ENCODE data around the gene HSD11B1. TPM values are rescaled to one million over a fixed set of nuclear protein-coding genes. Genes with fewer than 3 reads are reported as not detected.

The HSD11B1 gene
- total RNA-seq, 4 donors from 2014 or later = 1.5 to 5.9 (median 4.0) TPM; not detected in 1

DNA sequence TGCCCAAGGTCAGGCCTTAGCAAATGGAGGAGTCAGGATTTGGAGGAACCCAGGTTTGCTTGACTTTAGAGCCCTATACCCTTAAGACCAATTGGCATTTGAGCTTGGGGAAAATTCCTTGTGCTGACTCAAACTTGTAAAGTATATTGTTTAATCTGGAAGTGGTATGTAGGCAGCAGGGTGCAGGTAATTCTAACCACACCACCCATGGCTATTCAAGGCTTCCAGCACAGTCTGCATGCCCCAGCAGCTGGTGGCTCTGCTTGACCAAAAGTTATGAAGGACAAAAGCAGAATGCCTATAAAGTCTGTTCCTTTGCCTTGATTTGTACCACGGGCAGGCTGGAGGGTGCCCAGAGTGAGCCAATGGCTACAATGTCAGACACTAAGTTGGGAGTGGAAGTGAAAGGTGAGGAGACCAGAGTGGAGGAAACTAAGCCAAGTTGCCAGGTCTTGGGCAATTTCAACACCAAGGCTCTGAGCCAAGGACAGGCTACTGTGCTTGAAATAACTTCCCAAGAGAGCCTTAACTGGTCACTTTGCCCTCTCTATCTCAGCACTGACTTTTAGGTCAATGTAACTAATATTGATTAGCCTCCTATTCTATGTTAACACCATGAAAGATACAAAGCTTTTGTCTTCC lies 34.1 kb upstream of the HSD11B1 start:
- intact Hi-C loops (cut with DNase I) = no loop called here
- H3K27ac ChIP-seq = no peak overlapping the region
- H3K27me3 ChIP-seq = peaks cover 0 to 12% (median 0%) of the 10 kb centered on the region in 4 donors
- no peak for TF ChIP-seq CTCF (IDR thresholded peaks at IDR 0.05)
- no peak for TF ChIP-seq POLR2A (IDR thresholded peaks at IDR 0.05)
- DNase-seq = no peak
- 71% methylated on average over 1 of the region's 1 CpG; no CpG with 5 or more reads in 1 of the 2 donors for WGBS, 2 donors
- no peak overlapping the region for H3K4me3 ChIP-seq
- no peaks in the 10 kb centered on the region for H3K36me3 ChIP-seq
- peaks cover 19 to 36% (median 22%) of the 10 kb centered on the region in 3 donors for H3K4me1 ChIP-seq
- H3K9me3 ChIP-seq = no peaks in the 10 kb centered on the region

GRCh38 chr1:209672705-209673630 lies 31.7 kb upstream of the HSD11B1 start:
- no peak overlapping the region for H3K4me3 ChIP-seq
- intact Hi-C loops (cut with DNase I) = no loop called here
- H3K27me3 ChIP-seq = peaks cover 0 to 32% (median 0%) of the 10 kb centered on the region in 4 donors
- no peaks in the 10 kb centered on the region for H3K36me3 ChIP-seq
- H3K4me1 ChIP-seq = peaks cover 28 to 49% (median 33%) of the 10 kb centered on the region in 3 donors
- WGBS, 2 donors = 46 to 49% methylated on average over 5 of the region's 5 CpGs
- no peak for DNase-seq
- no peak for TF ChIP-seq POLR2A (IDR thresholded peaks at IDR 0.05)
- no peak for TF ChIP-seq CTCF (IDR thresholded peaks at IDR 0.05)
- H3K27ac ChIP-seq = peak overlapping the region in 2 of 4 donors; percentile 19 to 34
- H3K9me3 ChIP-seq = no peaks in the 10 kb centered on the region

- intact Hi-C loops (cut with DNase I) = no loop called here
- no peak for DNase-seq
- peaks cover 0 to 39% (median 0%) of the 10 kb centered on the region in 4 donors for H3K27me3 ChIP-seq
These were observed 30.8 kb upstream of the HSD11B1 start for GRCh38 chr1:209673631-209674417.

GRCh38 chr1:209674957-209675564 lies 29.6 kb upstream of the HSD11B1 start, which contains the start of gene G0S2:
G0S2 (plus strand) TSS chr1:209675412; CDS start chr1:209675685, 273 bp downstream.
- DNase-seq = no peak
- H3K9me3 ChIP-seq = no peaks in the 10 kb centered on the region
- 3 to 8% methylated on average over 4 to 21 of the region's 47 CpGs for WGBS, 2 donors
- peaks cover 28 to 49% (median 33%) of the 10 kb centered on the region in 3 donors for H3K4me1 ChIP-seq
- TF ChIP-seq CTCF (IDR thresholded peaks at IDR 0.05) (no peak), POLR2A (IDR thresholded peaks at IDR 0.05) (peak in 2 of 4 donors; percentile 10 to 28)
- no peaks in the 10 kb centered on the region for H3K36me3 ChIP-seq
- H3K4me3 ChIP-seq = peak within 1 kb of the TSS; percentile 14 to 69 (median 54)
- intact Hi-C loops (cut with DNase I) = no loop called here
- peak within 1 kb of the TSS in 3 of 4 donors; percentile 14 to 54 (median 44) for H3K27ac ChIP-seq
- H3K27me3 ChIP-seq = peaks cover 0 to 51% (median 0%) of the 10 kb centered on the region in 4 donors

More at GRCh38 chr1:209673631-209674417, 30.8 kb upstream of the HSD11B1 start:
- H3K36me3 ChIP-seq = no peaks in the 10 kb centered on the region
- TF ChIP-seq CTCF (IDR thresholded peaks at IDR 0.05) (no peak), POLR2A (IDR thresholded peaks at IDR 0.05) (no peak)
- H3K4me3 ChIP-seq = no peak overlapping the region
- no peaks in the 10 kb centered on the region for H3K9me3 ChIP-seq
- peaks cover 28 to 49% (median 33%) of the 10 kb centered on the region in 3 donors for H3K4me1 ChIP-seq
- peak overlapping the region in 2 of 4 donors; percentile 14 to 37 for H3K27ac ChIP-seq
- WGBS, 2 donors = 49 to 61% methylated on average over 7 of the region's 7 CpGs
